K562 (cell line): Measurements from ENCODE around the gene SRPK1. TPM values are rescaled to one million over a fixed set of nuclear protein-coding genes. Genes with fewer than 3 reads are reported as not detected.
A peak's percentile ranks its signal among the peaks of the same experiment; 100 is the strongest.

Source experiments
- CAMTA2 ChIP-seq: fragments of 250-450 bp; sonication (Bioruptor Pico); conservative IDR thresholded peaks from 2 replicates; pipeline ENCODE4 v1.5.1; 2022
- CEBPG ChIP-seq, 3 experiments: fragments of 200-800 bp in 1 of 3; sonication (Bioruptor generic) in 1 of 3; sonication (generic) in 1 of 3; formaldehyde crosslinking in 1 of 3; IDR thresholded peaks in 2 of 3; conservative IDR thresholded peaks in 1 of 3; 2 replicates each; pipeline versions ENCODE4 v1.6.1 to v1.8.0; 2016 to 2022; ENCODE audit warnings: missing compliant biosample characterization in 2 of 3, missing genetic modification characterization in 2 of 3, mild to moderate bottlenecking in 1 of 3, missing genetic modification reagents in 1 of 3
- ETV1 ChIP-seq: fragments of 450-650 bp; conservative IDR thresholded peaks from 2 replicates; pipeline ENCODE4 v1.6.1; 2016; ENCODE audit warnings: missing genetic modification characterization, control low read depth, low read depth, missing compliant biosample characterization
- ETV5 ChIP-seq: sonication (generic); formaldehyde crosslinking; IDR thresholded peaks from 2 replicates; pipeline ENCODE4 v1.4.0; 2020; ENCODE audit warnings: low read depth, mild to moderate bottlenecking, missing genetic modification reagents
- FOS ChIP-seq: IDR thresholded peaks from 3 replicates; pipeline ENCODE4 v1.6.1; 2011; ENCODE audit not compliant: insufficient read length; ENCODE audit errors: extremely low read depth
- GTF2A2 ChIP-seq: IDR thresholded peaks from 2 replicates; pipeline ENCODE4 v1.6.1; 2016; ENCODE audit warnings: mild to moderate bottlenecking, missing genetic modification characterization, missing compliant biosample characterization
- HMGN3 ChIP-seq: IDR thresholded peaks from 2 replicates; pipeline ENCODE4 v1.6.1; 2011; ENCODE audit warnings: borderline replicate concordance, low read depth, mild to moderate bottlenecking, mixed read lengths, low read length; ENCODE audit not compliant: insufficient read length; ENCODE audit errors: extremely low read depth
- JUNB ChIP-seq: fragments of 450-650 bp; formaldehyde crosslinking; conservative IDR thresholded peaks from 2 replicates; pipeline ENCODE4 v1.4.0; 2020; ENCODE audit warnings: mild to moderate bottlenecking
- MLLT1 ChIP-seq, 2 experiments: fragments of 450-650 bp; IDR thresholded peaks; 2 replicates each; pipeline ENCODE4 v1.6.1; 2016
- NCOA2 ChIP-seq, 2 experiments: fragments of 450-650 bp; IDR thresholded peaks; 2 replicates each; pipeline ENCODE4 v1.6.1; 2018; ENCODE audit warnings: mild to moderate bottlenecking in 2 of 2, moderate library complexity in 1 of 2; ENCODE audit not compliant: partially characterized antibody in 2 of 2
- SREBF1 ChIP-seq: fragments of 150-350 bp; IDR thresholded peaks from 2 replicates; pipeline ENCODE4 v1.6.1; 2014; ENCODE audit warnings: antibody characterized with exemption, low read depth, low read length, borderline replicate concordance
- SUPT5H ChIP-seq: fragments of 450-650 bp; IDR thresholded peaks from 2 replicates; pipeline ENCODE4 v1.6.1; 2016
- TEAD2 ChIP-seq: fragments of 450-650 bp; IDR thresholded peaks from 2 replicates; pipeline ENCODE4 v1.6.1; 2016; ENCODE audit warnings: missing genetic modification characterization, control low read depth, missing compliant biosample characterization
- TEAD4 ChIP-seq, 2 experiments: sonication (generic) in 1 of 2; formaldehyde crosslinking in 1 of 2; IDR thresholded peaks; 2 replicates each; pipeline versions ENCODE4 v1.6.1 to v1.8.0; 2012 to 2022; ENCODE audit warnings: borderline replicate concordance in 1 of 2, inconsistent platforms in 1 of 2, low read length in 1 of 2, mild to moderate bottlenecking in 1 of 2, missing genetic modification reagents in 1 of 2
- TRIM24 ChIP-seq, 2 experiments: fragments of 450-650 bp; IDR thresholded peaks; 2 replicates each; pipeline ENCODE4 v1.6.1; 2016
- TRIM28 ChIP-seq: fragments of 450-650 bp; IDR thresholded peaks from 2 replicates; pipeline ENCODE4 v1.6.1; 2017
- ZNF217 ChIP-seq: sonication (generic); formaldehyde crosslinking; IDR thresholded peaks from 2 replicates; pipeline ENCODE4 v1.8.0; 2022; ENCODE audit warnings: mild to moderate bottlenecking, missing genetic modification reagents
- ZNF57 ChIP-seq: fragments of 450-650 bp; formaldehyde crosslinking; IDR thresholded peaks from 2 replicates; pipeline ENCODE4 v1.4.0; 2020; ENCODE audit warnings: mild to moderate bottlenecking, moderate library complexity
- polyA plus RNA-seq, 8 experiments: library from polyadenylated mRNA; depleted of rRNA in 4 of 8; stranded (reverse) in 5 of 8; unstranded in 3 of 8; fragments of >200 nt; fragmentation: Nextera tagmentation in 2 of 8; fragmentation: Illumina TruSeq in 1 of 8; extraction: Ambion mirVana in 2 of 8; extraction: Trizol in 1 of 8; gene quantifications; 2 replicates each; pipeline versions ENCODE4 v1.2.1 to v1.2.3, GENCODE V29; 2011 to 2014; ENCODE audit warnings: inconsistent platforms in 1 of 8, missing spikeins in 1 of 8
- total RNA-seq, 7 experiments: library from RNA; depleted of rRNA in 6 of 7; stranded (reverse); fragments of >200 nt in 6 of 7; fragmentation: Illumina TruSeq in 2 of 7; extraction: Trizol in 2 of 7; gene quantifications; 2 replicates each; pipeline versions ENCODE4 v1.2.1 to v1.2.3, GENCODE V29; 2011 to 2021; ENCODE audit warnings: low replicate concordance in 1 of 7
- TF ChIP-seq, protein P1 (sequence below): fragments of 250-450 bp; sonication (Bioruptor Pico); IDR thresholded peaks from 2 replicates; pipeline ENCODE4 v1.8.0; 2022; ENCODE audit warnings: inconsistent platforms
- TF ChIP-seq, protein P2 (sequence below): IDR thresholded peaks from 2 replicates; pipeline ENCODE4 v1.6.1; 2016; ENCODE audit warnings: missing genetic modification characterization, missing compliant biosample characterization

The SRPK1 gene
- total and polyA plus RNA-seq, 9 of the 15 experiments (the other 6 are each of a cell fraction or from before 2014, with no cell fraction given) = 99.6 to 185 (median 159) TPM

DNA sequence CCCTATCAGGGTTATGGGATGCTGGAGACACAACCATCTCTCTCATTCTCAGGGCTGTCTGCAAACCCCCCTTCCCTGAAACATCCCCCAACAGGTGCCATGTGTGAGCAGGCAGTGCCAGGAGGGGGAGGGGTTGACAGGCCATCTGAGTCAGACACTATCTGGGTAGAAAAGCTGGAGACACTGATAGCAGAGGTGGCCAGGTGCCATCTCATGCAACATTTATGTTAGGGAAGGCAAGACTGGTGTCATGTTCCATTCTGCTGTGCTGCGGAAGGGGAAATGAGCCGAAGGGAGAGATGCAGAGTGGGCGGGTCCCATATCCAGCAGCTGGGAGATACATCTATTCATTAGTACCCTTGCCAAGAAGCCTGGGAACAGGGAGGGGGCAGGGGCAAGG lies 112.2 kb downstream of the SRPK1 start (continued):
- TF ChIP-seq ETV1 (tag) (no peak), ETV5 (CRISPR knock-in tag) (no peak), JUNB (CRISPR knock-in tag) (no peak), CEBPG (CRISPR knock-in tag; IDR thresholded peaks at IDR 0.05) (peak; percentile 60), CEBPG (tag; conservative IDR thresholded peaks at IDR 0.05 in 1 of 2, IDR thresholded peaks at IDR 0.05 in 1 of 2) (peak in 1 of 2 experiments; percentile 42; a peak in 1 of 4 replicates), SREBF1 (no peak), SUPT5H (no peak), ZNF217 (CRISPR knock-in tag) (no peak), FOS (no peak), TEAD4 (IDR thresholded peaks at IDR 0.05; ENCODE audit: low read length) (0 out of 2 replicates have a peak, but pooled peaks have one; percentile 26), TEAD4 (CRISPR knock-in tag; IDR thresholded peaks at IDR 0.05; ENCODE audit: borderline replicate concordance) (no peak), TRIM28 (no peak), TRIM24 (IDR thresholded peaks at IDR 0.05) (peak; percentile 62 to 82; a peak in 3 of 4 replicates), NCOA2 (IDR thresholded peaks at IDR 0.05; ENCODE audit: partially characterized antibody in 2 of 2) (no peak), HMGN3 (no peak), TEAD2 (tag) (no peak), CAMTA2 (no peak), GTF2A2 (tag) (no peak), MLLT1 (IDR thresholded peaks at IDR 0.05) (no peak), ZNF57 (no peak)
- TF ChIP-seq, protein P1, sequence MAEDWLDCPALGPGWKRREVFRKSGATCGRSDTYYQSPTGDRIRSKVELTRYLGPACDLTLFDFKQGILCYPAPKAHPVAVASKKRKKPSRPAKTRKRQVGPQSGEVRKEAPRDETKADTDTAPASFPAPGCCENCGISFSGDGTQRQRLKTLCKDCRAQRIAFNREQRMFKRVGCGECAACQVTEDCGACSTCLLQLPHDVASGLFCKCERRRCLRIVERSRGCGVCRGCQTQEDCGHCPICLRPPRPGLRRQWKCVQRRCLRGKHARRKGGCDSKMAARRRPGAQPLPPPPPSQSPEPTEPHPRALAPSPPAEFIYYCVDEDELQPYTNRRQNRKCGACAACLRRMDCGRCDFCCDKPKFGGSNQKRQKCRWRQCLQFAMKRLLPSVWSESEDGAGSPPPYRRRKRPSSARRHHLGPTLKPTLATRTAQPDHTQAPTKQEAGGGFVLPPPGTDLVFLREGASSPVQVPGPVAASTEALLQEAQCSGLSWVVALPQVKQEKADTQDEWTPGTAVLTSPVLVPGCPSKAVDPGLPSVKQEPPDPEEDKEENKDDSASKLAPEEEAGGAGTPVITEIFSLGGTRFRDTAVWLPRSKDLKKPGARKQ (CRISPR knock-in tag) = no peak
- TF ChIP-seq, protein P2, sequence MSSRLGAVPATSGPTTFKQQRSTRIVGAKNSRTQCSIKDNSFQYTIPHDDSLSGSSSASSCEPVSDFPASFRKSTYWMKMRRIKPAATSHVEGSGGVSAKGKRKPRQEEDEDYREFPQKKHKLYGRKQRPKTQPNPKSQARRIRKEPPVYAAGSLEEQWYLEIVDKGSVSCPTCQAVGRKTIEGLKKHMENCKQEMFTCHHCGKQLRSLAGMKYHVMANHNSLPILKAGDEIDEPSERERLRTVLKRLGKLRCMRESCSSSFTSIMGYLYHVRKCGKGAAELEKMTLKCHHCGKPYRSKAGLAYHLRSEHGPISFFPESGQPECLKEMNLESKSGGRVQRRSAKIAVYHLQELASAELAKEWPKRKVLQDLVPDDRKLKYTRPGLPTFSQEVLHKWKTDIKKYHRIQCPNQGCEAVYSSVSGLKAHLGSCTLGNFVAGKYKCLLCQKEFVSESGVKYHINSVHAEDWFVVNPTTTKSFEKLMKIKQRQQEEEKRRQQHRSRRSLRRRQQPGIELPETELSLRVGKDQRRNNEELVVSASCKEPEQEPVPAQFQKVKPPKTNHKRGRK (tag) = no peak
